ENCODE results near the gene PRKCA. TPM values are rescaled to one million over a fixed set of nuclear protein-coding genes. Genes with fewer than 3 reads are reported as not detected.

PRKCA gene
- polyA plus RNA-seq, 2 donors: 1.2 to 1.3 TPM

DNA sequence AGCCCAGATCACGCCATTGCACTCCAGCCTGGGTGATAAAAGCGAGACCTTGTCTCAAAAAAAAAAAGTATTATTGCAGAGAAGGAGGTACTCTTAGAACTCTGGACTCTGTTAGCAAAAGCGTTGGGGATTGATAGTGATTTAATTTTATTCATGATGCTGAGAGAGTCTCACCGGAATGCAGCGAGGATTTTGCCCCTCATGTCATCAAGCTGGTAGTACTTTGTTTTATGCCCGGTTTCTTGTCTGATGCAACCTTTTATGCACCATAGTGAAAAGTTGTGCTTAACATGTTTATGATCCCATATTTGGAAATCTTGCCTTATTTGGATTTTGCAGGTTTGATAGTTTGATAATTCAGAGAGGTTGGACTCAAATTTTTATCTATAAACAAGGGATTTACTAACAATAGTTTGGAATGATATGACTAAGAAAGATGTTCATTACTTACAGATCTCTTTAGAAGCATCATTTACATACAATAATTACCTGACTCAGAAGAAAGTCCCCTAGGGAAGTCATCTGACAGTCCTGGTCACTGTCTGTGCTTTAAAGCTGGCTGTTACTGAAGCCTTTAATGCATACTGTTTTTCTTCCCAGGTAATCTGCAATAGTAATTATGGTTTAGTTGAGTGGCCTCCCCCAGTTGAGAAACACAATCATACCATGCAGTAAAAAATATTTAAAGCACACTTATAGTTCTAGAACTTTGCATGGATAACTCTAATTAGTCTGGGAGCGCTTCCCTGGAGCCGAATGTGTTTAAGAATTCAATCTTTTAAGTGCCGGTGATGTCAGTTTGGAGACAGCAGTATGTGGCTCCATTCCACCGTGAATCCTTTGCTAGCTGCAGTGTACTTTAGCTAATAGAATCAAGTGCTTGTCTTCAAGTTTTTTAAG, 120.9 kb downstream of the PRKCA start:
- 76 to 78% methylated on average over 10 of the region's 10 CpGs for WGBS, 2 donors
- H3K36me3 ChIP-seq (ENCODE audit: control insufficient read depth in 2 of 2, insufficient read depth in 2 of 2, low read length in 1 of 2): no peaks in the 10 kb centered on the region
- no peaks in the 10 kb centered on the region for H3K27me3 ChIP-seq (ENCODE audit: control insufficient read depth in 1 of 2, insufficient read depth in 2 of 2, low read length in 2 of 2)
- no peaks in the 10 kb centered on the region for H3K4me1 ChIP-seq (ENCODE audit: control insufficient read depth in 2 of 2, insufficient read depth in 2 of 2, low read length in 1 of 2)
- no peak overlapping the region for H3K27ac ChIP-seq (ENCODE audit: low read depth in 2 of 2, low read length in 1 of 2)
- H3K9me3 ChIP-seq (ENCODE audit: control insufficient read depth in 2 of 2, insufficient read depth in 1 of 2, low read depth in 1 of 2, low read length in 1 of 2): no peaks in the 10 kb centered on the region
- no peak overlapping the region for H3K4me3 ChIP-seq (ENCODE audit: low read depth in 1 of 2, low read length in 2 of 2)

DNA sequence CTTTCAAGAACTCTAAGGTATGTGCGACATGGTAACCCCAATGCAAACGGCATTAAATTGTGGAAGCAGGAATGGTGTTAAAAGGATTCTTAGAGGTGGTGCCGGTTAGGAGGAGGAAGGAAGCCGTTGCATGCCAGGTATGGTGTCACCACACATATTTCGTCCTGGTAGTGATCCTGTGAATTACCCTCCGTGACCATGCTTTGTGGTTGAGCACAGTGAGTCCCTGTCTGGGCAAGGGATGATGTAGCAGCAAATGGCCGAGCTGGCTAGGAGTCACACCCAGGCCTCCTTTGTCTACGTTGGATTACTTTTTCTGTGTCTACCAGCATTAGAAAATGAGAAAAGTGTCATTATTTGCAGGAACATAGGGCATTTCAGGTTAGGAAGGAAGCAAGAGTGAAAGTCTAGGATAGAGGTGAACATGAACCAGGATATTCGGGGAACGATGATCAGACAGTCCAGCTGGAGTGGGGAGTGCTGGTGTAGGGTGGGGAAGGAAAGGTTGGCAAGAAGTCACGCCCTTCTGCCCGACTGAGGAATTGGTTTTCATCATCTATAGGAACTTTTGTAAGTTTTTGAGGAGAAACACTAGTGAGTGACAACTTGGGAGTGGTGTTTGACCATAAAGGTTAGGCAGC, 123.5 kb downstream of the PRKCA start:
- Histone ChIP-seq H3K4me1 (ENCODE audit: control insufficient read depth in 2 of 2, insufficient read depth in 2 of 2, low read length in 1 of 2) (no peaks in the 10 kb centered on the region), H3K9me3 (ENCODE audit: control insufficient read depth in 2 of 2, insufficient read depth in 1 of 2, low read depth in 1 of 2, low read length in 1 of 2) (no peaks in the 10 kb centered on the region), H3K36me3 (ENCODE audit: control insufficient read depth in 2 of 2, insufficient read depth in 2 of 2, low read length in 1 of 2) (no peaks in the 10 kb centered on the region), H3K27me3 (ENCODE audit: control insufficient read depth in 1 of 2, insufficient read depth in 2 of 2, low read length in 2 of 2) (no peaks in the 10 kb centered on the region), H3K27ac (ENCODE audit: low read depth in 2 of 2, low read length in 1 of 2) (peak overlapping the region in 1 of 2 donors; percentile 9), H3K4me3 (ENCODE audit: low read depth in 1 of 2, low read length in 2 of 2) (no peak overlapping the region)
- WGBS, 2 donors: 88 to 91% methylated on average over 12 of the region's 12 CpGs

DNA sequence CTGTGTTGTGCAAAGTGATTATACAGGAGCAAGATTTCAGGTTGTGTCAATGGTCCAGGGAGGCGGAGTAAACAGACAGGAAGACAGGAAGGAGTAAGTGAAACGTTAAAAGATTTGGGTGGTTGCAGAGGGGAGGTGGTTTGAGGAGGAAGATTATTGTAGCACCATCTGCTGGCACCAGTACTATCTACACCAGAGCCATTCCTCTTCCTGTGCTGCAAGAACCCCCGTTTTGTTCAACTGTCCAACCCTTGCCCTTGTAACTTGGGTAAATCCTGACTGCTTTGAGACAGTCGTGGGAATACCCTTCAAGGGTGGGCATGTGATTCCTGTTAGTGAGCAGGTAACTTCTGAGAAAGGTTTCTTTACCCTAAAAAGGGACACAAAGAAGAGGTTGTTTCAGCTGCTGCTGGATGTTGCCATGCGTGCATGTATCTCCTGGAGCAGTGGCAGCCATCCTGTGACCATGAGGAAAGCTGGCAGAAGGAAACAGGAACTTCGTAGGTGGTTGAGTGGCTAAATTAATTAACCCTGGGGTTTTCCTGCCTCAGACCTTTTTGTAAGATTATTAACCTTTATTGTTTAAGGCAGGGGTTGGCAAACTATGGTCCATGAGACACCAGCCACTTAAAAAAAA, 124.1 kb downstream of the PRKCA start:
- Histone ChIP-seq H3K4me1 (ENCODE audit: control insufficient read depth in 2 of 2, insufficient read depth in 2 of 2, low read length in 1 of 2) (no peaks in the 10 kb centered on the region), H3K27ac (ENCODE audit: low read depth in 2 of 2, low read length in 1 of 2) (no peak overlapping the region), H3K9me3 (ENCODE audit: control insufficient read depth in 2 of 2, insufficient read depth in 1 of 2, low read depth in 1 of 2, low read length in 1 of 2) (no peaks in the 10 kb centered on the region), H3K36me3 (ENCODE audit: control insufficient read depth in 2 of 2, insufficient read depth in 2 of 2, low read length in 1 of 2) (no peaks in the 10 kb centered on the region), H3K27me3 (ENCODE audit: control insufficient read depth in 1 of 2, insufficient read depth in 2 of 2, low read length in 2 of 2) (no peaks in the 10 kb centered on the region), H3K4me3 (ENCODE audit: low read depth in 1 of 2, low read length in 2 of 2) (no peak overlapping the region)
- 69 to 79% methylated on average over 6 of the region's 6 CpGs for WGBS, 2 donors

DNA sequence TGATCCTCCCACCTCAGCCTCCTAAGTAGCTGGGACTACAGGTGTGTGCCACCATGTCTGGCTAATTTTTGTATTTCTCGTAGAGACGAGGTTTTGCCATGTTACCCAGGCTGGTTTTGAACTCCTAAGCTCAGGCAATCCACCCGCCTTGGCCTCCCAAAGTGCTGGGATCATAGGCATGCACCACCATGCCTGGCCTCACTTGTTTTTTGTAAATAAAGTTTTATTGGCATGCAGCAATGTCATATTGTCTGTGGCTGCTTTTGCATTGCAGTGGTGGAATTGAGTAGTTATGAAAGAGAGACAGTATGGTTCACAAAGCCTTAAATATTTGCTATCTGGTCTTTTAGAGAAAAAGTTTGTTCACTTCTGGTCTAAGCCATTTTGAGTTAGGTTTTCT, 124.7 kb downstream of the PRKCA start:
- no peaks in the 10 kb centered on the region for H3K4me1 ChIP-seq (ENCODE audit: control insufficient read depth in 2 of 2, insufficient read depth in 2 of 2, low read length in 1 of 2)
- H3K4me3 ChIP-seq (ENCODE audit: low read depth in 1 of 2, low read length in 2 of 2): no peak overlapping the region
- no peak overlapping the region for H3K27ac ChIP-seq (ENCODE audit: low read depth in 2 of 2, low read length in 1 of 2)
- no peaks in the 10 kb centered on the region for H3K27me3 ChIP-seq (ENCODE audit: control insufficient read depth in 1 of 2, insufficient read depth in 2 of 2, low read length in 2 of 2)
- no peaks in the 10 kb centered on the region for H3K36me3 ChIP-seq (ENCODE audit: control insufficient read depth in 2 of 2, insufficient read depth in 2 of 2, low read length in 1 of 2)
- H3K9me3 ChIP-seq (ENCODE audit: control insufficient read depth in 2 of 2, insufficient read depth in 1 of 2, low read depth in 1 of 2, low read length in 1 of 2): no peaks in the 10 kb centered on the region
- 97% methylated on average over 3 of the region's 3 CpGs for WGBS, 2 donors

DNA sequence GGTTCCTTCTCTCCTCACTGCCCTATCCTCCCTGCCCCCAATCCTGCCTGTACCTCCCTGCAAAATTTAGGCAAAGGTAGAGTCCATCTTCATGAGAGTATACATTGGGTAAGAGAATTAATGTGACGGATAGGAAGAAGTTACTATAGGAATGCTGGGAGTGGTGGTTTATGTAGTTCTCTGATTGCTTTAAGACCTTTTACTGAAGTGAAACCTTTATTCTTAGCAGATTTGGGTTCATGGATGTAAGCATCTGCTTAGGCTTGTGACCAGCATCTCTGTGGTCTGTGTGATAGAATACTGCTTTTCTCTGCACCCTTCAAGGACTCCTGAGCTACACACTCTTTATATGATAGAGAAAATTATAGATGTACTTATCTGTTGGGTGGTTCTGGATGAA, 127.3 kb downstream of the PRKCA start:
- WGBS, 2 donors: 95 to 97% methylated on average over 1 of the region's 1 CpG

DNA sequence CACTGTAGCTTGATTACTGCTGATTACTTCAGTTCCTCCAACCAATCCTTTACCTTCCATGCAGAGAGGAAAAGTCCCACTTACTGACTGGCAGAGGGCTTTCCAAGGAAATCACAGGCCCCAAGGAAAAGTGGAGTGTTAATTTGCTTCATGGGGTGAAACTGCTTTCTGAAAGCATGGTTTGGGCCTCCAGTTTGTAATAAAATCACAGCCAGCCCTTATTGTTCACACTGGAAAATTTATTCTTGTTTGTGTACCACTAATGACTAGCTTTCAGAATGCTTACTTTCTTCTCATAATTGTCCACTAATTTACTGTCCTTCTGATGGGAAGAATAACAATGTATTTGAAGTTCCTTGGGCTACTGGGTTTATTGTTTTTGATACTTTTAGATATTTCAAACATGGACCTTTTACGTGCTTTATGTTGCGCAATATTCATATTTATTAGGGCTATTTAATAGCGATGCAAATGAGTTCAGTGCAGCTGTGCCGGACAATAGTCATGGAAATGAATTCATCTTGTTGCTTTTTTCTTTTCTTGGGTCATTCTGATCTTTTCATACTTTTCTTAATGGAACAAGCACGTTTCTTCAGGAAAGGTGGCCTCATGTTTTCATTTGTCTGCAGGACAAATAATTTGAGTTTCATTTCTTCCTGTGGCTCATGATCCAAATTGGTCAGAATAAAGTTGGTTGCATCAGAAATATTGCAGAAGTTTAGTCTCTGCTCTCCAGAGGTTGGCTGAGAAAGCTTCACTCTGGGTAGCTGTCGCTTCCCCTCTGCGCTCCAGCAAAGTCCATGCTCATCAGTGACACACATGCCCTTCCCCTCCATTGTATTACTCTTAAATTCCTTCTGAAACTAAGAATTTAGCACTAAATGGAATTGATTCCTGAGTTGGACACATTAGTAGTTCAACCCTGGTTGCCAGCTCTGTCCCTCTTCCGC, 128.7 kb downstream of the PRKCA start:
- Histone ChIP-seq H3K4me3 (ENCODE audit: low read depth in 1 of 2, low read length in 2 of 2) (no peak overlapping the region), H3K27me3 (ENCODE audit: control insufficient read depth in 1 of 2, insufficient read depth in 2 of 2, low read length in 2 of 2) (no peaks in the 10 kb centered on the region), H3K4me1 (ENCODE audit: control insufficient read depth in 2 of 2, insufficient read depth in 2 of 2, low read length in 1 of 2) (peaks cover 0 to 2% of the 10 kb centered on the region in 2 donors), H3K9me3 (ENCODE audit: control insufficient read depth in 2 of 2, insufficient read depth in 1 of 2, low read depth in 1 of 2, low read length in 1 of 2) (no peaks in the 10 kb centered on the region), H3K36me3 (ENCODE audit: control insufficient read depth in 2 of 2, insufficient read depth in 2 of 2, low read length in 1 of 2) (no peaks in the 10 kb centered on the region), H3K27ac (ENCODE audit: low read depth in 2 of 2, low read length in 1 of 2) (no peak overlapping the region)
- WGBS, 2 donors: 82 to 85% methylated on average over 8 of the region's 8 CpGs

More for the DNA sequence above, 127.3 kb downstream of the PRKCA start:
- no peak overlapping the region for H3K4me3 ChIP-seq (ENCODE audit: low read depth in 1 of 2, low read length in 2 of 2)
- H3K36me3 ChIP-seq (ENCODE audit: control insufficient read depth in 2 of 2, insufficient read depth in 2 of 2, low read length in 1 of 2): no peaks in the 10 kb centered on the region
- no peaks in the 10 kb centered on the region for H3K27me3 ChIP-seq (ENCODE audit: control insufficient read depth in 1 of 2, insufficient read depth in 2 of 2, low read length in 2 of 2)
- no peak overlapping the region for H3K27ac ChIP-seq (ENCODE audit: low read depth in 2 of 2, low read length in 1 of 2)
- H3K4me1 ChIP-seq (ENCODE audit: control insufficient read depth in 2 of 2, insufficient read depth in 2 of 2, low read length in 1 of 2): peaks cover 0 to 2% of the 10 kb centered on the region in 2 donors
- no peaks in the 10 kb centered on the region for H3K9me3 ChIP-seq (ENCODE audit: control insufficient read depth in 2 of 2, insufficient read depth in 1 of 2, low read depth in 1 of 2, low read length in 1 of 2)

DNA sequence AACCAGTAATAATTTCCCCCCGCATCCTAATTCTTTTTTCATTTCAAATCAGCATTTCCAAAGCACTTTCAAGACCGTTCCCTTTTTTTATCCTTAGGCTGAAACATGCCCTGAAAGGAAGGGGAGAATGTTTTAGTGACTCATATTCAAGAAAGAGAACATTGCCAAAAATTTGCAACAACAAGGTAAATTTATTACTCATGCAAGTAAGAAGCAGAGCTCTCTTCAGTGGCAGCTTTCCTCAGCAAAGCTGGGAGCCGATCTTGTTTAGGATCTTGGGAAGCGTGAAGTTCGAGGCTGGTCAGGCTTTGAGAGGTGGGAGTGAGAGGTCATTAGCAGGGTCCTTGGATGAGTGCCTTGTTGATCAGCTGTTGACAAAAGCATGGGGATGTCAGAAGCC, 129.5 kb downstream of the PRKCA start:
- H3K27me3 ChIP-seq (ENCODE audit: control insufficient read depth in 1 of 2, insufficient read depth in 2 of 2, low read length in 2 of 2): no peaks in the 10 kb centered on the region
- no peaks in the 10 kb centered on the region for H3K36me3 ChIP-seq (ENCODE audit: control insufficient read depth in 2 of 2, insufficient read depth in 2 of 2, low read length in 1 of 2)
- 39 to 67% methylated on average over 5 of the region's 5 CpGs for WGBS, 2 donors
- peaks cover 0 to 2% of the 10 kb centered on the region in 2 donors for H3K4me1 ChIP-seq (ENCODE audit: control insufficient read depth in 2 of 2, insufficient read depth in 2 of 2, low read length in 1 of 2)
- no peak overlapping the region for H3K4me3 ChIP-seq (ENCODE audit: low read depth in 1 of 2, low read length in 2 of 2)
- peak overlapping the region in 1 of 2 donors; percentile 47 for H3K27ac ChIP-seq (ENCODE audit: low read depth in 2 of 2, low read length in 1 of 2)
- H3K9me3 ChIP-seq (ENCODE audit: control insufficient read depth in 2 of 2, insufficient read depth in 1 of 2, low read depth in 1 of 2, low read length in 1 of 2): no peaks in the 10 kb centered on the region

DNA sequence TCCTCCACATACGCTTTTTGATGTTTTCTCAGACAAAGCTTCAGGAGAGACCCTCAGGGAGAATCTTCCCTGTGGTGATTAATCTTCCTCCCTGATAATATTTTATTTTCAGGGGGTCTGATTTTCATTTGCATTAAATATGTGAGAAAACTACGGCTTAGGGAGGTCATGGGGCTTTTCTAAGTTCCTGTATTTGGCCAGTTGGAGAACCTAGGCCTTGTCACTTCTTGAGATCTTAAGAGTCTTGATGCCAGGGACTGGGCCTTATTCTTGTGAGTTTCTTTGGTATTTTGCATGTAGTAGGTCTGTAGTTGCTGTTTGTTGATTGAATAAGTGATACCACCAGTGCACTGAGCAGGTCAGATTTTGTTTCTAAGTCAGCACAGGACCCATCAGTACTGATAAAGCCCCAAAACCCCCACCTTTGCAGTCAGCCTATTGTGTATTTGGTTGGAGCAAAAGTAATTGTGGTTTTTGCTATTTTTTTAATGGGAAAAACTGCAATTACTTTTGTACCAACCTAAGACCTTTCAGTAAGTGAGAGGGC, 130.1 kb downstream of the PRKCA start:
- Histone ChIP-seq H3K27ac (ENCODE audit: low read depth in 2 of 2, low read length in 1 of 2) (no peak overlapping the region), H3K9me3 (ENCODE audit: control insufficient read depth in 2 of 2, insufficient read depth in 1 of 2, low read depth in 1 of 2, low read length in 1 of 2) (no peaks in the 10 kb centered on the region), H3K4me3 (ENCODE audit: low read depth in 1 of 2, low read length in 2 of 2) (no peak overlapping the region), H3K36me3 (ENCODE audit: control insufficient read depth in 2 of 2, insufficient read depth in 2 of 2, low read length in 1 of 2) (no peaks in the 10 kb centered on the region), H3K4me1 (ENCODE audit: control insufficient read depth in 2 of 2, insufficient read depth in 2 of 2, low read length in 1 of 2) (peaks cover 0 to 2% of the 10 kb centered on the region in 2 donors), H3K27me3 (ENCODE audit: control insufficient read depth in 1 of 2, insufficient read depth in 2 of 2, low read length in 2 of 2) (no peaks in the 10 kb centered on the region)
- WGBS, 2 donors: 26 to 40% methylated on average over 2 of the region's 2 CpGs
